Tibial nerve (tissue), 4 donors: ENCODE measurements around the gene SELENON. TPM values are rescaled to one million over a fixed set of nuclear protein-coding genes. Genes with fewer than 3 reads are reported as not detected.

Experiments
- DNase-seq, 2 donors: peaks; one replicate each; pipeline ENCODE4 v3.0.0-alpha.2; 2019; ENCODE audit warnings: low spot score in 2 of 2
- H3K27ac ChIP-seq, 4 donors: fragments of 200-600 bp; sonication (generic) in 3 of 4; one replicate each; pipeline ENCODE4 v1.5.1; 2017 to 2019; ENCODE audit warnings: mild to moderate bottlenecking in 1 of 4
- H3K27me3 ChIP-seq, 2 donors: fragments of 200-600 bp; sonication (generic) in 1 of 2; one replicate each; pipeline versions ENCODE4 v1.5.1 to v1.6.0; 2017 to 2019
- H3K36me3 ChIP-seq, 3 donors: fragments of 200-600 bp; sonication (generic); one replicate each; pipeline ENCODE4 v1.5.1; 2018 to 2019
- H3K4me1 ChIP-seq, 4 donors: fragments of 200-600 bp; sonication (generic) in 3 of 4; one replicate each; pipeline ENCODE4 v1.5.1; 2017 to 2019
- H3K4me3 ChIP-seq, 4 donors: fragments of 200-600 bp; sonication (generic) in 3 of 4; one replicate each; pipeline ENCODE4 v1.5.1; 2017 to 2019; ENCODE audit warnings: mild to moderate bottlenecking in 1 of 4, moderate library complexity in 1 of 4
- H3K9me3 ChIP-seq, 4 donors: fragments of 200-600 bp; sonication (generic) in 3 of 4; one replicate each; pipeline ENCODE4 v1.5.1; 2017 to 2019
- CTCF ChIP-seq, 5 experiments: fragments of 200-600 bp in 3 of 5; fragments of 450-650 bp in 2 of 5; sonication (generic) in 3 of 5; IDR thresholded peaks; one replicate each; pipeline ENCODE4 v1.5.1; 2016 to 2019; ENCODE audit warnings: antibody characterized with exemption in 5 of 5, mild to moderate bottlenecking in 3 of 5, moderate library complexity in 2 of 5
- EP300 ChIP-seq, 2 donors: sonication (generic); formaldehyde crosslinking; IDR thresholded peaks; one replicate each; pipeline ENCODE4 v1.6.1; 2017; ENCODE audit warnings: antibody characterized with exemption in 2 of 2, mild to moderate bottlenecking in 1 of 2
- POLR2A ChIP-seq, 2 donors: fragments of 450-650 bp; IDR thresholded peaks; one replicate each; pipeline ENCODE4 v1.6.1; 2017; ENCODE audit warnings: antibody characterized with exemption in 2 of 2, mild to moderate bottlenecking in 2 of 2, moderate library complexity in 2 of 2
- WGBS, 2 donors: methylation state at CpG; one replicate each; pipeline ENCODE4 v1.1.5; 2018; 5-methylcytosine and 5-hydroxymethylcytosine counted together
- total RNA-seq, 4 donors: library from RNA; depleted of rRNA; stranded (reverse); fragments of >200 nt; gene quantifications; one replicate each; pipeline ENCODE4 v1.1.0, GENCODE V29; 2016

The SELENON gene
- total RNA-seq, 4 donors from 2014 or later = 17.6 to 54.0 (median 36.8) TPM

- H3K4me1 ChIP-seq = peaks cover 0 to 9% (median 0%) of the 10 kb centered on the region in 4 donors
- no peaks in the 10 kb centered on the region for H3K27me3 ChIP-seq
- WGBS, 2 donors = 73% methylated on average over 5 of the region's 5 CpGs
- H3K27ac ChIP-seq = no peak overlapping the region
- H3K36me3 ChIP-seq = peaks cover 0 to 34% (median 0%) of the 10 kb centered on the region in 3 donors
- DNase-seq = no peak
- H3K4me3 ChIP-seq = no peak overlapping the region
- H3K9me3 ChIP-seq = no peaks in the 10 kb centered on the region
- TF ChIP-seq POLR2A (IDR thresholded peaks at IDR 0.05) = no peak
- no peak for TF ChIP-seq EP300 (IDR thresholded peaks at IDR 0.05)
- no peak for TF ChIP-seq CTCF (IDR thresholded peaks at IDR 0.05)
Measured at GRCh38 chr1:25760871-25761270, 39.1 kb upstream of the SELENON start.

- Histone ChIP-seq H3K36me3 (peaks cover 0 to 33% (median 0%) of the 10 kb centered on the region in 3 donors), H3K4me3 (no peak overlapping the region), H3K9me3 (no peaks in the 10 kb centered on the region), H3K27ac (no peak overlapping the region), H3K4me1 (peaks cover 0 to 14% (median 0%) of the 10 kb centered on the region in 4 donors), H3K27me3 (no peaks in the 10 kb centered on the region)
- TF ChIP-seq POLR2A (IDR thresholded peaks at IDR 0.05) (no peak), CTCF (IDR thresholded peaks at IDR 0.05) (no peak), EP300 (IDR thresholded peaks at IDR 0.05) (no peak)
- WGBS, 2 donors = 88 to 91% methylated on average over 10 of the region's 10 CpGs
- DNase-seq = no peak
Measured at GRCh38 chr1:25763493-25763892, 36.5 kb upstream of the SELENON start.

GRCh38 chr1:25765136-25765922 is 34.7 kb upstream of the SELENON start:
- Histone ChIP-seq H3K27me3 (no peaks in the 10 kb centered on the region), H3K4me1 (peaks cover 0 to 24% (median 1%) of the 10 kb centered on the region in 4 donors), H3K27ac (peak overlapping the region in 2 of 4 donors; percentile 30 to 55), H3K4me3 (no peak overlapping the region), H3K9me3 (no peaks in the 10 kb centered on the region), H3K36me3 (peaks cover 0 to 16% (median 0%) of the 10 kb centered on the region in 3 donors)
- 50 to 56% methylated on average over 8 of the region's 8 CpGs for WGBS, 2 donors
- no peak for DNase-seq
- TF ChIP-seq POLR2A (IDR thresholded peaks at IDR 0.05) (no peak), EP300 (IDR thresholded peaks at IDR 0.05) (no peak), CTCF (IDR thresholded peaks at IDR 0.05) (no peak)

GRCh38 chr1:25765923-25766589 is 33.9 kb upstream of the SELENON start:
- 65 to 67% methylated on average over 13 of the region's 13 CpGs for WGBS, 2 donors
- no peak overlapping the region for H3K4me3 ChIP-seq
- H3K4me1 ChIP-seq = peaks cover 0 to 31% (median 6%) of the 10 kb centered on the region in 4 donors
- H3K27ac ChIP-seq = peak overlapping the region in 2 of 4 donors; percentile 30 to 55
- H3K27me3 ChIP-seq = no peaks in the 10 kb centered on the region
- no peak for DNase-seq
- H3K36me3 ChIP-seq = peaks cover 0 to 14% (median 0%) of the 10 kb centered on the region in 3 donors
- TF ChIP-seq EP300 (IDR thresholded peaks at IDR 0.05) (no peak), CTCF (IDR thresholded peaks at IDR 0.05) (no peak), POLR2A (IDR thresholded peaks at IDR 0.05) (no peak)
- no peaks in the 10 kb centered on the region for H3K9me3 ChIP-seq
